GM21723 (cell line): Measurements from ENCODE around the gene TESK1.
"Not testable (repeated sequence)": the region's sequence is repeated elsewhere in the genome, so short reads cannot be mapped to it uniquely, and the experiment has no call there.

ENCODE experiments used
- ATAC-seq: cut with Tn5 transposase; IDR thresholded peaks from one replicate; pipeline ENCODE4 v1.9.1; 2021; ENCODE audit warnings: mild to moderate bottlenecking, moderate library complexity; ENCODE audit not compliant: unreplicated experiment

Gene TESK1

DNA sequence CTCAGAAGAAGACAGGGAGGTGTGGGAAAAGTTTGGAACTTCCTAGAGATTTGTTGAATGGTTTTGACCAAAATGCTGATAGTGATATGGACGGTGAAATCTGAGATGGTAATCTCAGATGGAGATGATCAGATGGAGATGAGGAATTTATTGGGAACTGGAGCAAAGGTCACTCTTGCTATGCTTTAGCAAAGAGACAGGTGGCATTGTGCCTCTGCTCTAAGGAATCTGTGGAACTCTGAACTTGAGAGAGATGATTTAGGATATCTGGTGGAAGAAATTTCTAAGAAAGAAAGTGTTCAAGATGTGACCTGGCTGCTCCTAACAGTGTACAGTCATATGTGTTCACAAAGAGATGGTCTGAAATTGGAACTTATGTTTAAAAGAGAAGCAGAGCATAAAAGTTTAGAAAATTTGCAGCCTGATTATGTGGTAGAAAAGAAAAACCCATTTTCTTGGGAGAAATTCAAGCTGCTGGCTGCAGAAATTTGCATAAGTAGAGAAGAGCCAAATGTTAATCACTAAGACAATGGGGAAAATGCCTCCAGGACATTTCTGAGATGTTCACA lies 25.3 kb upstream of the TESK1 start:
- ATAC-seq = not testable (repeated sequence)

DNA sequence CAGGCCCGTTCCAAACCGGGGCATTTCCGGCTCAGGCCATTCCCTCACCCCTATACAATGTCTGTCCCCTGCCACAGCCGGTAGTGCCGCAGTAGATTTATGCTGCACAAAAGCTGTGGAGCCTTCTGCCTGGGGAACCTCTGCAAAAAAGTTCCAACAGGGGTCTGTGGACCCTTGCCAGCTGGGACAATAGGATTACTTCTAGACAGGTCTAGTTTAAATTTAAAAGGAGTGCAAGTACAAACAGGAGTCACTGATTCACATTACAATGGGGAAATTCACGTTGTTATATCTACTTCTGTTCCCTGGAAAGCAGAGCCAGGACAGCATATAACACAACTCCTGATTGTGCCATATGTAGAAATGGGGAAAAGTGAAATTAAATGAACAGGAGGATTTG lies 21.5 kb upstream of the TESK1 start:
- ATAC-seq = not testable (repeated sequence)

DNA sequence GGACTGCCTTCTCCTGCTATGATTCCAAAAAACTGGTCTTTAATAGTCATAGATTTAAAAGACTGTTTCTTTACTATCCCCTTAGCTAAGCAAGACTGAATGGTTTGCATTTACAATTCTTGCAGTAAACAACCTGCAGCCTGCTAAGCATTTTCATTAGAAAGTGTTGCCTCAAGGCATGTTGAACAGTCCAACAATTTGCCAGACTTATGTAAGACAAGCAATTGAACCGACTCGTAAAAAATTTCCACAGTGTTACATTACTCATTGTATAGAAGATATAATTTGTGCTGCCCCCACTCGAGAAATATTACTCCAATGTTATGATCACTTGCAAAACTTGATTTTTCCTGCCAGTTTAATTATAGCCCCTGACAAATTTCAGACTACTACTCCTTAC lies 20.4 kb upstream of the TESK1 start:
- not testable (repeated sequence) for ATAC-seq

- not testable (repeated sequence) for ATAC-seq
Observed at GRCh38 chr9:35588506-35588905, 16.6 kb upstream of the TESK1 start.

- ATAC-seq = no peak
Observed at GRCh38 chr9:35593581-35593980, 11.5 kb upstream of the TESK1 start.

DNA sequence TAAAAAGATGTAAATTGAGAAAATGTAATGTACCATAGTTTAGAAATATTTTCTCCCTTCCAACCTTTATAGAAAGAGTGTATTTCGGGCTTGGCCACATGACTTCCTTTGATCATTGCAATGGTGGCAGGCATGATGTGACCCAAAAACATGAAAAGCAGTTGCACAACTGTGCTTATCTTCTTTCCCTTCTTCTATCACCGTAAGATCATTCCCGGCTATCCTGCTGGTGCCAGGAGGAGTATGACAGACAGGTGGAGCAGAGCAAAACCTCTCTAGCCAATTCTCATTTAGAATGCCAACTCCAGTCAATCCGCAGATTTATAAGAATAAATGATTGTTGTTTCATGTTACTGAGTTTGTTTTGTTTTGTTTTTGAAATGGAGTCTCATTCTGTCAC lies 10.6 kb upstream of the TESK1 start:
- no peak for ATAC-seq

GRCh38 chr9:35596907-35597306 lies 8.2 kb upstream of the TESK1 start:
- ATAC-seq = not testable (repeated sequence)

DNA sequence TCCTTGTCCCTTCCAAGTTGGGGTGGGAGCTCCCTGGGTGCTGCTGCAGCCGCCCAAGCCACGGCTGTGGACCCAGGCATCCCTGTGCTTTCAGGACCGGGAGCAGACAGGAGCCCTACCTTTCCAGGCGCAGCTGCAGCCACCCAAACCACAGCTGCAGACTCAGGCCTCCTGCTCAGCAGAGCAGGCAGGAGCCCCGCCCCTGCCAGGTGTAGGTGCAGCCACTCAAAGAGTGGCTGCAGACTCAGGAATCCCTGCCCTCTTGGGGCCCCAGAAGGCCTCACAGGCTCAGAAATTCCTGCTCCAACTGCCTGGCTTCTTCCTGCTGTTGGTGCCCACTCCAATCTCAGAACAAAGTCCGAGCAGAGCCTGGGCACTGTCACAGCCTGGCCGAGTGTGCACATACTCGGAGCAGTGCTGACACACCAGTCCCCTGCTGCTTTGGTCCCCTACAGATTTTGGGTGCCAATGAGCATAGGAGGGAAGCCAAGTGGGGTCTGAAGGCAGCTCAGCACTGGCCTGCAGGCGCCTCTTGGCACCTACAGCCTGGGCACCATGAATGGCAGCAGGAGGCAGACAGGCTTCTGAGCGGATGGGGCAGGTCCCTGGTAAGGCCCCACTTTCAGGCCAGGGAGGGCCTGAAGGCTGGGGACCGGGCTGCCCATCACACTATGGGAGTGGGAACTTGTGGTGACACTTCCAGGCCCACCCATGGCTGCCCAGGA lies 6.0 kb upstream of the TESK1 start:
- ATAC-seq = no peak

GRCh38 chr9:35599763-35600604 lies 5.1 kb upstream of the TESK1 start:
- no peak for ATAC-seq

DNA sequence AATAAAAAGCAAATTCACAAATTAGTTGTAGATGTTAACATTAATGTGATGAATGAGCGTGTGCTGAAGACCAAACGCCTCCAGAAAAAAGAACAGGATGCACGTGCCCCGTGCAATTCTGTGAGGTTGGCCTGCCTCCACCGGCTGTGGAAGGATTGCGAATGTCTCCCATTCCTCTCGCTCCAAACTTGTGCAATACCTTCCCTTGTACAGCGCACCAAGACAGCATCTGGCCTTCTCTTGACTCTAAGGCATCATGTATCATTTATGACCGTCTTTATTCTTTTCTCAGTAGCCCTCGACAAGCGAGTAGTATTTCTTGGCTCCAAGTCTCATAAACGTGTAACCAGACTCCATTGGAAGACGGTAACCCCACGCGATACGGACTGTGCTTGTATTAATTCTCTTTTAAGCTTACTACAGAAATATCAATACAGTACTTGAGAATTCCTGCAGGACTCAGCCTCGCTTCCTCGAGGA lies 1.5 kb upstream of the TESK1 start:
- no peak for ATAC-seq

GRCh38 chr9:35603986-35604577 lies 980 bp upstream of the TESK1 start:
- ATAC-seq = peak; percentile 84

GRCh38 chr9:35605351-35606137 lies 482 bp downstream of the TESK1 start:
- peak; percentile 17 for ATAC-seq

- no peak for ATAC-seq
Observed at GRCh38 chr9:35606138-35606504, 1.1 kb downstream of the TESK1 start.

- no peak for ATAC-seq
Observed at GRCh38 chr9:35606726-35607125, 1.7 kb downstream of the TESK1 start.

- ATAC-seq = no peak
Observed at GRCh38 chr9:35608221-35608620, 3.2 kb downstream of the TESK1 start.

GRCh38 chr9:35609001-35609819 lies 4.1 kb downstream of the TESK1 start:
- ATAC-seq = no peak

GRCh38 chr9:35609820-35610163 lies 4.7 kb downstream of the TESK1 start:
- no peak for ATAC-seq

- ATAC-seq = peak; percentile 59
Observed at GRCh38 chr9:35611230-35611797, 6.3 kb downstream of the TESK1 start.

- not testable (repeated sequence) for ATAC-seq
Observed at GRCh38 chr9:35612066-35612465, 7.0 kb downstream of the TESK1 start.
